K562 (cell line): ENCODE measurements around the gene NYNRIN.

Experiments used
- BHLHE40 ChIP-seq: IDR thresholded peaks from 2 replicates; pipeline ENCODE4 v1.6.1; 2011; ENCODE audit warnings: low read length, improper control_type of control experiment
- CTCF ChIP-seq, 3 experiments: IDR thresholded peaks in 2 of 3; conservative IDR thresholded peaks in 1 of 3; 2 replicates each; pipeline ENCODE4 v1.5.1; 2011 to 2012; ENCODE audit warnings: low read length in 3 of 3, mild to moderate bottlenecking in 3 of 3, control low read depth in 2 of 3, improper control_type of control experiment in 1 of 3, inconsistent platforms in 1 of 3, low read depth in 1 of 3, mixed read lengths in 1 of 3, moderate library complexity in 1 of 3; ENCODE audit not compliant: insufficient read depth in 2 of 3
- NFYB ChIP-seq: IDR thresholded peaks from 2 replicates; pipeline ENCODE4 v1.6.1; 2011; ENCODE audit warnings: mild to moderate bottlenecking, moderate library complexity; ENCODE audit not compliant: insufficient read length; ENCODE audit errors: extremely low read depth
- PATZ1 ChIP-seq: fragments of 250-450 bp; sonication (Bioruptor Pico); IDR thresholded peaks from 2 replicates; pipeline ENCODE4 v1.5.0; 2020; ENCODE audit warnings: mild to moderate bottlenecking, borderline replicate concordance
- REST ChIP-seq, 2 experiments: fragments of 450-650 bp; formaldehyde crosslinking in 1 of 2; IDR thresholded peaks; 2 replicates each; pipeline versions ENCODE4 v1.4.0 to v1.6.1; 2014 to 2020; ENCODE audit warnings: mild to moderate bottlenecking in 2 of 2, borderline replicate concordance in 1 of 2, low read depth in 1 of 2
- SMARCA5 ChIP-seq: fragments of 450-650 bp; IDR thresholded peaks from 2 replicates; pipeline ENCODE4 v1.6.1; 2016
- SMC3 ChIP-seq: conservative IDR thresholded peaks from 2 replicates; pipeline ENCODE4 v1.6.1; 2011; ENCODE audit warnings: low read depth, low read length, improper control_type of control experiment; ENCODE audit not compliant: insufficient read depth
- ZNF175 ChIP-seq: fragments of 200-800 bp; sonication (Bioruptor generic); IDR thresholded peaks from 2 replicates; pipeline ENCODE4 v1.6.1; 2016; ENCODE audit warnings: low read depth, mild to moderate bottlenecking, missing genetic modification characterization, missing compliant biosample characterization
- ZNF239 ChIP-seq: fragments of 250-450 bp; sonication (Bioruptor Pico); IDR thresholded peaks from 2 replicates; pipeline ENCODE4 v1.4.0; 2020; ENCODE audit warnings: mild to moderate bottlenecking

- TF ChIP-seq PATZ1 (CRISPR knock-in tag) = no peak
- TF ChIP-seq CTCF (IDR thresholded peaks at IDR 0.05 in 2 of 3, conservative IDR thresholded peaks at IDR 0.05 in 1 of 3; ENCODE audit: insufficient read depth in 2 of 3, low read depth in 1 of 3, low read length in 3 of 3) = no peak
- no peak for TF ChIP-seq ZNF239 (CRISPR knock-in tag)
- TF ChIP-seq BHLHE40 = no peak
- no peak for TF ChIP-seq NFYB
- no peak for TF ChIP-seq SMARCA5
- no peak for TF ChIP-seq REST (IDR thresholded peaks at IDR 0.05; ENCODE audit: borderline replicate concordance)
- no peak for TF ChIP-seq REST (CRISPR knock-in tag; IDR thresholded peaks at IDR 0.05; ENCODE audit: low read depth)
- no peak for TF ChIP-seq SMC3
- TF ChIP-seq ZNF175 (CRISPR knock-in tag) = no peak
Measured at GRCh38 chr14:24377657-24378056, 21.1 kb upstream of the NYNRIN start.
